GM08714 (cell line): ENCODE measurements around the gene BRD4.

Experiments used
- H3K4me3 ChIP-seq: fragments of 200-500 bp; sonication (Bioruptor generic); 2 replicates; pipeline ENCODE4 v1.5.1; 2014; ENCODE audit warnings: mild to moderate bottlenecking, low read length, inconsistent platforms
- ZNF274 ChIP-seq: IDR thresholded peaks from 2 replicates; pipeline ENCODE4 v1.6.1; 2012; ENCODE audit warnings: mild to moderate bottlenecking, low read depth, low read length

The BRD4 gene

GRCh38 chr19:15213715-15214381 is 118.5 kb downstream of the BRD4 start:
- TF ChIP-seq ZNF274, result no peak
- no peak overlapping the region for H3K4me3 ChIP-seq

GRCh38 chr19:15212711-15213110 is 119.6 kb downstream of the BRD4 start:
- H3K4me3 ChIP-seq, result no peak overlapping the region
- TF ChIP-seq ZNF274, result no peak

GRCh38 chr19:15210323-15210781 is 122.0 kb downstream of the BRD4 start:
- H3K4me3 ChIP-seq, result no peak overlapping the region
- no peak for TF ChIP-seq ZNF274

- no peak for TF ChIP-seq ZNF274
- no peak overlapping the region for H3K4me3 ChIP-seq
These were observed 130.8 kb downstream of the BRD4 start for GRCh38 chr19:15201374-15202023.

GRCh38 chr19:15200553-15201364 is 131.6 kb downstream of the BRD4 start, which contains the start of gene NOTCH3:
TSS of gene NOTCH3 (minus strand) at chr19:15200995. CDS start at chr19:15200905, 90 bp downstream.
- no peak for TF ChIP-seq ZNF274
- H3K4me3 ChIP-seq, result no peak within 1 kb of the TSS; the same call in 1 of the 2 replicates

GRCh38 chr19:15199661-15200552 is 132.4 kb downstream of the BRD4 start:
- H3K4me3 ChIP-seq, result no peak overlapping the region; the same call in 1 of the 2 replicates
- no peak for TF ChIP-seq ZNF274

- TF ChIP-seq ZNF274, result no peak
- H3K4me3 ChIP-seq, result no peak overlapping the region
These were observed 133.2 kb downstream of the BRD4 start for GRCh38 chr19:15198951-15199660.

- no peak overlapping the region for H3K4me3 ChIP-seq
- TF ChIP-seq ZNF274, result no peak
These were observed 134.4 kb downstream of the BRD4 start for GRCh38 chr19:15197942-15198341.

GRCh38 chr19:15197275-15197941 is 134.9 kb downstream of the BRD4 start:
- TF ChIP-seq ZNF274, result no peak

GRCh38 chr19:15196360-15197005 is 135.9 kb downstream of the BRD4 start:
- H3K4me3 ChIP-seq, result no peak overlapping the region
- TF ChIP-seq ZNF274, result no peak

More at GRCh38 chr19:15197275-15197941, 134.9 kb downstream of the BRD4 start:
- H3K4me3 ChIP-seq, result no peak overlapping the region

- no peak overlapping the region for H3K4me3 ChIP-seq
- no peak for TF ChIP-seq ZNF274
These were observed 136.7 kb downstream of the BRD4 start for GRCh38 chr19:15195371-15196334.
